CD4-positive, alpha-beta T cell treated with Interleukin-10 for 1 hour (primary cell): ENCODE results near the gene NDRG3.

Experiments
- DNase-seq: peaks from one replicate; pipeline ENCODE4 v3.0.0-alpha.2; 2020

Gene NDRG3

GRCh38 chr20:36745927-36746659 lies at the start of gene NDRG3:
NDRG3 (minus strand) TSS chr20:36746090; CDS start chr20:36721735, 24,355 bp downstream.
- DNase-seq: peak; percentile 94

GRCh38 chr20:36794116-36794474 lies 48.2 kb upstream of the NDRG3 start:
- no peak for DNase-seq

- no peak for DNase-seq
Observed at GRCh38 chr20:36793294-36794115, 47.6 kb upstream of the NDRG3 start.

- no peak for DNase-seq
Observed at GRCh38 chr20:36792422-36792821, 46.5 kb upstream of the NDRG3 start.

GRCh38 chr20:36791862-36792261 lies 46.0 kb upstream of the NDRG3 start:
- no peak for DNase-seq

- no peak for DNase-seq
Observed at GRCh38 chr20:36786663-36787062, 40.8 kb upstream of the NDRG3 start.

- no peak for DNase-seq
Observed at GRCh38 chr20:36786246-36786645, 40.4 kb upstream of the NDRG3 start.

- no peak for DNase-seq
Observed at GRCh38 chr20:36785308-36785707, 39.4 kb upstream of the NDRG3 start.

GRCh38 chr20:36784900-36785299 lies 39.0 kb upstream of the NDRG3 start:
- no peak for DNase-seq

- no peak for DNase-seq
Observed at GRCh38 chr20:36784116-36784515, 38.2 kb upstream of the NDRG3 start.

GRCh38 chr20:36779656-36780025 lies 33.8 kb upstream of the NDRG3 start:
- no peak for DNase-seq

- DNase-seq: no peak
Observed at GRCh38 chr20:36778831-36779655, 33.2 kb upstream of the NDRG3 start.

GRCh38 chr20:36777576-36777975 lies 31.7 kb upstream of the NDRG3 start:
- no peak for DNase-seq

- DNase-seq: no peak
Observed at GRCh38 chr20:36777167-36777566, 31.3 kb upstream of the NDRG3 start.

- DNase-seq: no peak
Observed at GRCh38 chr20:36775826-36776225, 29.9 kb upstream of the NDRG3 start.

- DNase-seq: no peak
Observed at GRCh38 chr20:36775196-36775595, 29.3 kb upstream of the NDRG3 start.

- DNase-seq: peak; percentile 98
Observed at GRCh38 chr20:36773597-36774390, 27.9 kb upstream of the NDRG3 start, which contains the start of gene DSN1. DSN1 (minus strand) TSS chr20:36773763; CDS start chr20:36771458, 2,305 bp downstream.

GRCh38 chr20:36773107-36773596 lies 27.3 kb upstream of the NDRG3 start:
- DNase-seq: no peak

- no peak for DNase-seq
Observed at GRCh38 chr20:36770680-36771079, 24.8 kb upstream of the NDRG3 start.

GRCh38 chr20:36768768-36769430 lies 23.0 kb upstream of the NDRG3 start:
- no peak for DNase-seq

- DNase-seq: no peak
Observed at GRCh38 chr20:36761125-36761524, 15.2 kb upstream of the NDRG3 start.

GRCh38 chr20:36760647-36761046 lies 14.8 kb upstream of the NDRG3 start:
- DNase-seq: no peak
